IPS DF 19.7 (cell line): ENCODE measurements around the gene GNB5.
"Not testable (repeated sequence)": the region's sequence is repeated elsewhere in the genome, so short reads cannot be mapped to it uniquely, and the experiment has no call there.

ENCODE experiments used
- DNase-seq: peaks from one replicate; pipeline ENCODE4 v3.0.0-alpha.2; 2013; ENCODE audit warnings: low read depth, low spot score

GNB5 gene

GRCh38 chr15:52113708-52114107, 77.5 kb downstream of the GNB5 start:
- DNase-seq = no peak

DNA sequence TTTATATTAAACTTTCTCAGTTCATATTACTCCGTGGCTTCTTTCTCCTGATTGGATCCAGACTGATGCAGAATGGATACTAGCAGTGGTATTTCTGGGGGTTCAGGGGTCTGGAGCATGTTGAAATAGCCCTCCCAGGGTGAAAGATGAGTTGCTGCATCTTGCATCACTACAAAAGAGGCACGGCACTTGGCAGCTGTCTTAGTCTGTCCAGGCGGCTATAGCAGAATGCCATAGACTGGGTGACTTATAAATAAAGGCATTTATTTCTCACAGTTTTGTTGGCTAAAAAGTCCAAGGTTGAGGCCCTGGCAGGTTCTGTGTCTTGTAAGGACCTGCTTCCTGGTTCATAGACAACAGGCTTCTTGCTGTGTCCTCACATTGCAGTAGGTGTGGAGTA, 78.0 kb downstream of the GNB5 start:
- no peak for DNase-seq

GRCh38 chr15:52112203-52112750, 78.9 kb downstream of the GNB5 start:
- DNase-seq = no peak

DNA sequence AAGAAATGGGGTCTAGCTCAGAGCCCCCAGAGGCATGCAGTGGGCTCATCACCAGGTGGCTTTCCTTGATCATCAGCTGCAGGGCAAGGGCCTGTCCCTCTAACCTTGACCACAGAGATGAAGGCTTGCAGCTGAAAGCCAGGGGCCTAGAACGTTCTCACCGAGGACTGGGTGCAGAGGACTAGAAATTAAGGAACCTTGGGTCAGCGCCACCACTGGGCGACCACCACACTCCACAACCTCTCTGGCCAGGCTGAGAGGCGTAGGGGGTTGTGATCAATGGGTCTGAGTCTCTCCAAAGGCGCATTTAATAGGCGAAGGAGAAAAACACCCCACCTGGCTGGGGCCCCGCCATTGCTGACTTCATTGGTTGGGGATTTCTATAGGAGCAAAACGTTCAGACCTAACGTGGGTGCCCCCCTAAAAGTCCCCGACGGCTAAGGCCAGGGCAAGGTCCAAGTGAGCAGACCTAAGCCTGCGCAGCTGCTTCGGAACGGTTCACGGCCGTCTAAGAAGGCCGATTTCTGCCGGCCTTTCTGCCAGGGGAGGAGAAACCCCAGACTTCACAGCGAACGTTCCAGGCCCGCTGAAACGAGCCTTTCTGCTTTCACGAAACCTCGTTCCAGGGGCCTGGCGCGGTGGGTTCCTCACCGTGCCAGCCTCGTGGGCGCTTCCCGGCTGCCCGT, 79.5 kb downstream of the GNB5 start:
- DNase-seq = no peak

DNA sequence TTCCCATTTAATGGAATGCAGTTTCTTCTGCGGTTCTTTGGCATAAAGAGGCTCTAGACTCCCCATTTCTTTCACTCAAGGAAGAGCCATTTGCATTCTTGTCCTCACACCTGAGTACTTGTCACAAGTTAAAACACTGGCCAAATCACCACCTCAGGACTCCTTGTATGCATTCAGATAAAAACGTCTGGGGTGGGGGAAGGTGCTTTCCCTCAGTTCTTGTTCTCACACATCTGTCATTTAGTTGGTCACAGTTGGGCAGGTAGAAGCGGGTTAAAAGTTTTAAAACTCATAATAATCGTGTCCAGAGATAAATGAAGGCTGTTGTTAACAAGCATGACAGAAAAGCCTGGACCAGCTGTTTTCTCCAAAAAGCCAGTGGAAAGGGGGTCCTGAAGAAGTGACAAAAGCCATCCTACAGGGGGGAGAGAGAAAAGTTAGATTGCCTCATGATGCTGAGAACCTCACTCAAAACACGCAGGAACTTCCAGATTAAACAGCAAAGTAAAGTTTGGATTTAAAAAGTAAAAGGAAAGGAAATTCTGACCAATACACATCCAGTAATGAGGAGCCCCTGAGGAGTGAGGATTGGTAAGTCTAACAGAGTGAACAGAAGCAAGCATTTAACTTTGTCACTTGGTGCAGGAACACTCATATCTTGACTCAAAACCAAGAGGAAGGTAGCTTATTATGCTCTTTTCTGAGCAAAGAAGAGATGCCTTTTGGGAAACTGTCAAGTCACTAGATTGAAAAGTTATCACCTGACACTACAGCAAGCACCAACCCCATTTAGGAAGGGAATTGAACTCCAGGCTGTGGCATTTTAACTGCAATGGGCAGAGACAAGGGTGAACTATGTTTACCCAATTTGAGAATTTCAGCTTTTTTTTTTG, 81.4 kb downstream of the GNB5 start:
- no peak for DNase-seq

DNA sequence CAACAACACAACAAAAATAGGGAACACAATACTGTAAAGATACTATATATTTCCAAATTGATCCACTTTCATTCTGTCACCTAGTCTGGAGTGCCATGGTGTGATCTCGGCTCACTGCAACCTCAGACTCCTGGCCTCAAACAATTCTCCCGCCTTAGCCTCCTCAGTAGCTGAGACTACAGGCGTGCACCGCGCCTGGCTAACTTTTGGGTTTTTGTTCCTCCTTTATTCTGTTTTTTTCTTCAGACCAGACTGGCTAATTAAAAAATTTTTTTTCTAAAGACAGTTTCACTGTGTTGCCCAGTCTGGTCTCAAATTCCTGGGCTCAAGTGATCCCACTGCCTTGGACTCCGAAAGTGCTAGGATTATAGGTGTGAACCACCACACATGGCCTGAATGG, 84.0 kb downstream of the GNB5 start:
- no peak for DNase-seq

DNA sequence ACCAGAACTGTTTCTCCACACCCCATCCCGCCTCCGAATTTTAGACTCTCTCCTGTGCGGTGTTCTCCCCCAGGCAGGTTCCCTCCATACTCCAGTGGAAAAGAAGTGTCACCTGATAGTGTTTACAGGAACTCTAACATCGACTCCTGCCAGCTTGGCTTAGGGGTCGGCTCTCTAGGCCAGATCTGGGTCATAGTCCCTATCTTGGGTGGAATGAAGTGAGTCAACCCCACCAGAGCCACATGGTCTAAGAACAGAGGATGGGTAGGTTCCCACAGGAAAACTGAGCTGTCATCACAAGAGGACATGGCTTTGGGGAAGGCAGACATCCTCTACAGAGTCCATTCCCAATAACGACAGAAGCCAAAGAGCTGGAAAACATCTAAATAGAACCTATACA, 84.6 kb downstream of the GNB5 start:
- DNase-seq = no peak

- no peak for DNase-seq
These were observed 85.3 kb downstream of the GNB5 start for GRCh38 chr15:52105846-52106245.

DNA sequence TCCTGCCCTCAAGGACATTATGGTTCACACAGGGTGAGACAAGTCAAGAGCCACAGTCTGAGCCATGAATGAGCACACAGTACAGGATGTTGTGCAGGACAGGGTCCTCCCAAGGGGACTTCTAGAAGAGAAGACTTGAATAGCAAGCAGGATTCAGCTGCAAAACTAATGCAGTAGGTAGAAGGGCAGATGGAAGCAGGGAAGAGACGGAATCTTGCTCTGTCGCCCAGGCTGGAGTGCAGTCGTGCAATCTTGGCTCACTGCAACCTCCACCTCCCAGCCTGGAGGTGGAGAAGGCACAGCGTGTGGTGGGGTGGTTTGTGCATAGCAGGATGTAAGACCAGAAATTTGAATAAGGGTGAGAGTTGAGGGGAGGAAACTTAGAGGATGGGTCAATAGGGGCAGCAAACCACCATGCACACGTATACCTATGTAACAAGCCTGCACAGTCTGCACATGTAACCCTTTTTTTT, 86.6 kb downstream of the GNB5 start:
- no peak for DNase-seq

DNA sequence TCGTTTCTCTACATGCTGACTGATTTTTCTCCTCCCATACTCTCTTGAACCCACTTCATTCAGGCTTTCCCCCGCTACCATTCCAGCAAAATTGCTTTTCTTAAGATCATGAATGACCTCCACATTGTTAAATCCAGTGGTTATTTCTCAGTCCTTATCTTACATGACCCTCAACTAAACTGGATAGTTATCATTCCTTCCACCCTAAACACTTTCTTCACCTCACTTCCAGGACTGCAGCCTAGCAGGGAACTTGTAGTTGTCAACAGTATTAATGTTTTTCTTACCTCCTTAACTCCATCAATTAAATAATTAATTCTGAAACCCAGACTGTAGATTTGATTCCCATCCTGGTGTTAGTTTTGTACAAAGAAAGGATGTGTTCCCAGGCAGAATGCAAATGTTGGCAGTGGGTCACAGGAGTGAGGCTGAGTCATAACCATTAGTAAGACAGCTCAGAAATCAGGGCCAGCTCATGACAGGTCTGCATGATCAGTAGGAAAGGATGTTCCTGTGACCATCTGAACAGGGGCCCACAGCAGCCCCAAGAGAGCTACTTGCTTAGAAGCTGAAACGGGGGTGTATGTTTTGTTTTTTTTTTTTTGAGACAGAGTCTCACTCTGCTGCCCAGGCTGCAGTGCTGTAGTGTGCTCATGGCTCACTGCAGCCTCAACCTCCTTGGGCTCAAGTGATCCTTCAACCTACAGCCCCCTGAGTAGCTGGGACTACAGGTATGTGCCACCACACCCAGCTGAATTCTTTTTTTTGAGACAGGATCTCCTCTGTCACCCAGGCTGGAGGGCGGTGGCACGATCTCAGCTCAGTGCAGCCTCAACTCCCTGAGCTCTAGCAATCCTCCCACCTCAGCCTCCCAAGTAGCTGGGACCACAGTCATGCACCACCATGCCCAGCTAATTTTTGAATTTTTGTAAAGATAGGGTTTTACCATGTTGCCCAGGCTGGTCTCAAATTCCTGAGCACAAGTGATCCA, 87.7 kb downstream of the GNB5 start:
- DNase-seq = no peak

DNA sequence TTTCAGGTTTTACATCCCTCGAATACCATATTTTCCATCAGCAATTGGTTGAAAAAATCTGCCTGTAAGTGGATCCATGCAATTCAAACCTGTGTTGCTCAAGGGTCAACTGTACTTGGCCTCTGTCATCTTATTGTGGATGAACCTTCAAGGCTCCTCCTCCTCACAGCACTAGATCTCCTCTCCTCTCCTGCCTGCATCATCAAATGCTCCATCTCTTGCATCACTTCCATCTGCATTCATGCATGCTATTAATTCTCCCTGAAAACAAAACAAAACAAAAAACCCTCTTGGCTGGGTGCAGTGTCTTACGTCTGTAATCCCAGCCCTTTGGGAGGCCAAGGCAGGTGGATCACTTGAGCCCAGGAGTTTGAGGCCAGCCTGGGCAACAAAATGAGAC, 88.7 kb downstream of the GNB5 start:
- no peak for DNase-seq

DNA sequence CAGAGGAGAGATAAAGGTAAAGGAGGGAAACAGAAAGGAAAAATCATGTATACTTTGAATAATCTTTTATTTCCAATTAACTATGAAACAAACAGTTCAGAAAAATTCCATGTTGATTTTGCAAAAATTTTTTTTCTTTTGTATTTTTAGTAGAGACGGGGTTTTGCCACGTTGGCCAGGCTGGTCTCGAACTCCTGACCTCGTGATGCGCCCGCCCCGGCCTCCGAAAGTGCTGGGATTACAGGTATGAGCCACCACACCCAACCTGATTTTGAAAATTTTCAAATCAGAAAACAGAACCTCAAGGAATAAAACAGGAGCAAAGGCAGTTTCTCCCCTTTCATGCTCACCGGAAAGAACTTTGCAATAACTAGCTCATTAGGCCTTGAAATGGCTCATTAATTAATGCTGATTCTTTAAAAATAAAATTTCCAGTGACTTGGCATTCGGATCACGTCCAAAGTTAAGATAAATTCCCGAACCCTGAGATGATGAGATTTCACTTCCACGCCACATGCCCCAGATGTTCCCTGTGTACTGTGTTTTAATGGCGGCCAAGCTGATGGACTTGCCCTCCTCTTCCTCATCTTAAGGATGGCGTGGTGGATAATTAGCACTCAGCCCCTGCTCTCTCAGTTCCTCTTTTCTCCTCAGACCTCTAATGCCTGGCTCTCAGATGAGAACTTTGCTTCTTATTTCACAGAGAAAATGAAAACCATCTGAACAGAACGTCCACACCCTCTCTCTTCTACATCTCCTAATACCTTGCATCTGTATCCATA, 89.5 kb downstream of the GNB5 start:
- DNase-seq = no peak

- DNase-seq = no peak
These were observed 90.3 kb downstream of the GNB5 start for GRCh38 chr15:52100807-52101442.

DNA sequence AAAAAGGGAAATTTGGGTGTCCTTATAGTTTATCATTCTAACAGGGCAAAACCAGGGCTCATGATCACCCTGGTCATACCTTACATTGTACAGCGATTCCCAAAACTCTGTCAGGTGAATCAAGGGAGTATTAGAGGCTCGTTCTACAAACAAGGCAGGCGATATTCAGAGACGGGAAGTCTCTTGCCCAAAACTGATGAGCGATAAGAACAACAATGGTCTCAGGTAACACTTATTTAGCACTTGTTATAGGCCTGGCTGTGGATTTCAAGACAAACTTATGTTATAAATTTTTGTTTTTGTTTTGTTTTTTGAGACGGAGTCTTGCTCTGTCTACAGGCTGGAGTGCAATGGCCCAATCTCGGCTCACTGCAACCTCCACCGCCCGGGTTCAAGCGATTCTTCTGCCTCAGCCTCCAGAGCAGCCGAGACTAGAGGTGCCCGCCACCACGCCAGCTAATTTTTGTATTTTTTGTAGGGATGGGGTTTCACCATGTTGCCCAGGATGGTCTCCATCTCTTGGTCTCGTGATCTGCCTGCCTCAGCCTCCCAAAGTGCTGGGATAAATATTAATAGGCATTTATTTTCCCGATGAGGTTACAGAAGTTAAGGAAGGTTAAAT, 91.4 kb downstream of the GNB5 start:
- no peak for DNase-seq

GRCh38 chr15:52098323-52098722, 92.9 kb downstream of the GNB5 start:
- no peak for DNase-seq

DNA sequence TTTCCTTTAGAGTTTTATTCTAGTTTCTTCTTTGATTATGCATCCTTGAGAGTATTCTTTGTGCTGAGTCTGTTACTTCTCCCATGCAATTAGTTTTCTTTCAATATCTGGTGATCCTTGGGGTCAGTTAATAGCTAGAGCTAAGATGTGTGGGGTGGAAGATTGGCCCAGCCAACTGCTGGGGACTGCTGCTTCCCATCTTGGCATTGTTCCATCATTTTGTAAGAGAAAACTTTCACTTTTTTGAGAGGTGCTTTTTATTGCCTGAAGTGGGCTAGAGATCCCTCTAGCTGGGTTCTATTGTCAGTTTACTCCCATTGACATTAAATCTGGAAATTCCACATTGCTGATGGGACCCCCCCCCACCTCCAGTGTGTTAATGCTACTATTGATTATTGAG, 94.0 kb downstream of the GNB5 start:
- DNase-seq = no peak

DNA sequence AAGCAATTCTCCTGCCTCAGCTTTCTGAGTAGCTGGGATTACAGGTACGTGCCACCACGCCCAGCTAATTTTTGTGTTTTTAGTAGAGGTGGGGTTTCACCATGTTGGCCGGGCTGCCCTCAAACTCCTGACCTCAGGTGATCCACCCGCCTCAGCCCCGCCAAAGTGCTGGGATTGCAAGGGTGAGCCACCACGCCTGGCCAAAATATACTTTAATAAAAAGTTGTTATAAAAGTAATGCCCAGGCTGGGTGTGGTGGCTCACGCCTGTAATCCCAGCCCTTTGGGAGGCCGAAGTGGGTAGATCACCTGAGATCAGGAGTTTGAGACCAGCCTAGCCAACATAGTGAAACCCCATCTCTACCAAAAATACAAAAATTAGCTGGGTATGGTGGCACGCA, 94.7 kb downstream of the GNB5 start:
- DNase-seq = not testable (repeated sequence)

GRCh38 chr15:52095597-52096262, 95.5 kb downstream of the GNB5 start:
- DNase-seq = no peak
